OCI-LY3 (cell line): ENCODE measurements around the gene GHR.

ENCODE experiments used
- H2AFZ ChIP-seq: fragments of 200-600, 300-600 bp; shearing (Covaris generic); 2 replicates; pipeline ENCODE4 v1.6.0; 2014; ENCODE audit warnings: antibody characterized with exemption, low read depth, low read length
- H3K27ac ChIP-seq: fragments of 200-600, 300-600 bp; sonication (generic); 2 replicates; pipeline ENCODE4 v1.5.1; 2014; ENCODE audit warnings: mild to moderate bottlenecking, low read length, moderate library complexity, mixed read lengths
- H3K27me3 ChIP-seq: fragments of 200-600, 300-600 bp; sonication (generic); 2 replicates; pipeline ENCODE4 v1.6.1; 2014; ENCODE audit warnings: low read depth, low read length, mixed read lengths
- H3K36me3 ChIP-seq: fragments of 200-600, 300-600 bp; sonication (generic); replicated peaks from 2 replicates; pipeline ENCODE3; 2014; ENCODE audit warnings: low read depth, low read length, mixed read lengths
- H3K4me1 ChIP-seq: fragments of 300-600, 200-600 bp; sonication (generic); 2 replicates; pipeline ENCODE4 v1.6.1; 2014; ENCODE audit warnings: low read length, mixed read lengths
- H3K4me2 ChIP-seq: fragments of 200-600, 300-600 bp; sonication (generic); 2 replicates; pipeline ENCODE4 v1.6.1; 2014; ENCODE audit warnings: low read length, mixed read lengths
- H3K4me3 ChIP-seq: fragments of 300-600, 200-600 bp; sonication (generic); 2 replicates; pipeline ENCODE4 v1.5.1; 2014; ENCODE audit warnings: antibody characterized with exemption, mild to moderate bottlenecking, low read length, moderate library complexity
- H3K79me2 ChIP-seq: fragments of 300-600, 200-600 bp; shearing (Covaris generic); 2 replicates; pipeline ENCODE4 v1.6.1; 2014; ENCODE audit warnings: mild to moderate bottlenecking, low read length, mixed read lengths
- H3K9ac ChIP-seq: fragments of 300-600, 200-600 bp; shearing (Covaris generic); 2 replicates; pipeline ENCODE4 v1.6.0; 2014; ENCODE audit warnings: mild to moderate bottlenecking, low read length, moderate library complexity
- H3K9me3 ChIP-seq: fragments of 200-600, 300-600 bp; shearing (Covaris generic); 2 replicates; pipeline ENCODE4 v1.6.1; 2014; ENCODE audit warnings: low read length, mixed read lengths; ENCODE audit not compliant: insufficient read depth
- H4K20me1 ChIP-seq: fragments of 200-600, 300-600 bp; sonication (generic); 2 replicates; pipeline ENCODE4 v1.6.1; 2016; ENCODE audit warnings: low read length, mixed read lengths; ENCODE audit not compliant: insufficient read depth
- CTCF ChIP-seq: fragments of 200-600, 300-600 bp; sonication (generic); IDR thresholded peaks from 2 replicates; pipeline ENCODE4 v1.5.1; 2014; ENCODE audit warnings: antibody characterized with exemption, low read length, low read depth
- EZH2phosphoT487 ChIP-seq: fragments of 200-600 bp; shearing (Covaris generic); IDR thresholded peaks from 2 replicates; pipeline ENCODE4 v1.6.1; 2018; ENCODE audit warnings: antibody characterized with exemption, mixed run types, low read depth

Gene GHR

GRCh38 chr5:42689391-42689790 lies 266.2 kb downstream of the GHR start:
- no peak overlapping the region for H2AFZ ChIP-seq
- H3K4me3 ChIP-seq = no peak overlapping the region
- H3K9ac ChIP-seq = no peak overlapping the region
- no peak overlapping the region for H3K4me2 ChIP-seq
- TF ChIP-seq EZH2phosphoT487 (no peak), CTCF (no peak)
- H3K79me2 ChIP-seq = no peaks in the 10 kb centered on the region
- no peaks in the 10 kb centered on the region for H3K36me3 ChIP-seq
- no peaks in the 10 kb centered on the region for H3K4me1 ChIP-seq
- H4K20me1 ChIP-seq = no peaks in the 10 kb centered on the region
- H3K9me3 ChIP-seq = no peaks in the 10 kb centered on the region
- H3K27ac ChIP-seq = no peak overlapping the region
- H3K27me3 ChIP-seq = no peaks in the 10 kb centered on the region

GRCh38 chr5:42691413-42691937 lies 268.2 kb downstream of the GHR start:
- H3K4me3 ChIP-seq = no peak overlapping the region
- H3K9me3 ChIP-seq = no peaks in the 10 kb centered on the region
- no peaks in the 10 kb centered on the region for H3K27me3 ChIP-seq
- no peaks in the 10 kb centered on the region for H3K79me2 ChIP-seq
- no peak overlapping the region for H2AFZ ChIP-seq
- H4K20me1 ChIP-seq = no peaks in the 10 kb centered on the region
- no peaks in the 10 kb centered on the region for H3K36me3 ChIP-seq
- no peak overlapping the region for H3K4me2 ChIP-seq
- no peaks in the 10 kb centered on the region for H3K4me1 ChIP-seq
- TF ChIP-seq CTCF (no peak), EZH2phosphoT487 (no peak)
- H3K9ac ChIP-seq = no peak overlapping the region
- no peak overlapping the region for H3K27ac ChIP-seq

- TF ChIP-seq EZH2phosphoT487 = no peak
- no peak for TF ChIP-seq CTCF
Observed at GRCh38 chr5:42701351-42702059, 278.3 kb downstream of the GHR start.

GRCh38 chr5:42703238-42703637 lies 280.0 kb downstream of the GHR start:
- H3K27ac ChIP-seq = no peak overlapping the region
- H3K36me3 ChIP-seq = no peaks in the 10 kb centered on the region
- H3K9me3 ChIP-seq = no peaks in the 10 kb centered on the region
- H3K27me3 ChIP-seq = no peaks in the 10 kb centered on the region
- TF ChIP-seq CTCF (no peak), EZH2phosphoT487 (no peak)
- no peaks in the 10 kb centered on the region for H3K4me1 ChIP-seq
- H3K9ac ChIP-seq = no peak overlapping the region
- no peak overlapping the region for H3K4me3 ChIP-seq
- no peaks in the 10 kb centered on the region for H3K79me2 ChIP-seq
- H4K20me1 ChIP-seq = no peaks in the 10 kb centered on the region
- no peak overlapping the region for H3K4me2 ChIP-seq
- no peak overlapping the region for H2AFZ ChIP-seq

More at GRCh38 chr5:42701351-42702059, 278.3 kb downstream of the GHR start:
- Histone ChIP-seq H3K9ac (no peak overlapping the region), H4K20me1 (no peaks in the 10 kb centered on the region), H3K27ac (no peak overlapping the region), H3K4me2 (no peak overlapping the region), H2AFZ (no peak overlapping the region), H3K27me3 (no peaks in the 10 kb centered on the region), H3K4me3 (no peak overlapping the region), H3K4me1 (no peaks in the 10 kb centered on the region), H3K9me3 (no peaks in the 10 kb centered on the region), H3K79me2 (no peaks in the 10 kb centered on the region), H3K36me3 (no peaks in the 10 kb centered on the region)
